Measurements from ENCODE around the gene CHFR. TPM values are rescaled to one million over a fixed set of nuclear protein-coding genes. Genes with fewer than 3 reads are reported as not detected.

The CHFR gene
- total RNA-seq, 1 experiment from 2014 or later = 41.0 TPM

GRCh38 chr12:132788375-132789098 is 98.9 kb downstream of the CHFR start:
- DNase-seq (ENCODE audit: unreplicated experiment) = no peak
- H3K27ac Mint-ChIP-seq (ENCODE audit: low read depth, unreplicated experiment) = no peak overlapping the region
- H3K4me3 Mint-ChIP-seq (ENCODE audit: unreplicated experiment) = no peak overlapping the region
- H3K27me3 Mint-ChIP-seq (ENCODE audit: insufficient read depth, unreplicated experiment) = no peaks in the 10 kb centered on the region
- BruUV-seq (replicated peaks) = no TSS peak
- no peaks in the 10 kb centered on the region for H3K9me3 Mint-ChIP-seq (ENCODE audit: unreplicated experiment)
- POLR2A ChIA-PET = no interaction called here
- TF ChIP-seq, protein P1, sequence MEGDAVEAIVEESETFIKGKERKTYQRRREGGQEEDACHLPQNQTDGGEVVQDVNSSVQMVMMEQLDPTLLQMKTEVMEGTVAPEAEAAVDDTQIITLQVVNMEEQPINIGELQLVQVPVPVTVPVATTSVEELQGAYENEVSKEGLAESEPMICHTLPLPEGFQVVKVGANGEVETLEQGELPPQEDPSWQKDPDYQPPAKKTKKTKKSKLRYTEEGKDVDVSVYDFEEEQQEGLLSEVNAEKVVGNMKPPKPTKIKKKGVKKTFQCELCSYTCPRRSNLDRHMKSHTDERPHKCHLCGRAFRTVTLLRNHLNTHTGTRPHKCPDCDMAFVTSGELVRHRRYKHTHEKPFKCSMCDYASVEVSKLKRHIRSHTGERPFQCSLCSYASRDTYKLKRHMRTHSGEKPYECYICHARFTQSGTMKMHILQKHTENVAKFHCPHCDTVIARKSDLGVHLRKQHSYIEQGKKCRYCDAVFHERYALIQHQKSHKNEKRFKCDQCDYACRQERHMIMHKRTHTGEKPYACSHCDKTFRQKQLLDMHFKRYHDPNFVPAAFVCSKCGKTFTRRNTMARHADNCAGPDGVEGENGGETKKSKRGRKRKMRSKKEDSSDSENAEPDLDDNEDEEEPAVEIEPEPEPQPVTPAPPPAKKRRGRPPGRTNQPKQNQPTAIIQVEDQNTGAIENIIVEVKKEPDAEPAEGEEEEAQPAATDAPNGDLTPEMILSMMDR (IDR thresholded peaks at IDR 0.05; ENCODE audit: unreplicated experiment) = no peak
- CTCF ChIA-PET = no interaction called here
- peaks cover 80% of the 10 kb centered on the region for H3K36me3 Mint-ChIP-seq (ENCODE audit: insufficient read depth, unreplicated experiment)
- H3K4me1 Mint-ChIP-seq (ENCODE audit: insufficient read depth, unreplicated experiment) = no peaks in the 10 kb centered on the region
- intact Hi-C loops (cut with micrococcal nuclease) = no loop called here

DNA sequence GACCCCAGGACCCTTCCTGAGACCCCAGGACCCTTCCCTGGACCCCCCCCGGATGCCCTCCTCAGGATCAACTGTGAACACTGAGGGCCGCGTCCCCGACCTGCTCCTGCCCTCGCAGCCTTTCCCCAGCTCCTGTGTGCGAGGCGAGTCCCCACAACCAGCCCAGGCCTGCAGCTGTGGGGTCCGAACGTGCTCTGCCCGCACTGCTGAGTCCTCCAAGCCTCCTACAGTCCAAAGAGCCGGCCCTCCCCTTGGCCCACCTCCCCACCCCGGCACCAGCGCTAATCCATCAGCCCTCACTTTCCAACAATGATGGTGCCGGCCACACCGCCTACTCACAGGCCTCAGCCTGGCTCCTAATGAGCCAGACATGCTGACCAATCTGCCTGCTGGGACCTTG is 99.5 kb downstream of the CHFR start:
- Mint-ChIP-seq H3K9me3 (ENCODE audit: unreplicated experiment) (no peaks in the 10 kb centered on the region), H3K27ac (ENCODE audit: low read depth, unreplicated experiment) (no peak overlapping the region), H3K4me1 (ENCODE audit: insufficient read depth, unreplicated experiment) (no peaks in the 10 kb centered on the region), H3K27me3 (ENCODE audit: insufficient read depth, unreplicated experiment) (no peaks in the 10 kb centered on the region), H3K36me3 (ENCODE audit: insufficient read depth, unreplicated experiment) (peaks cover 86% of the 10 kb centered on the region), H3K4me3 (ENCODE audit: unreplicated experiment) (no peak overlapping the region)
- no TSS peak for BruUV-seq (replicated peaks)
- ChIA-PET CTCF (no interaction called here), POLR2A (no interaction called here)
- no peak for DNase-seq (ENCODE audit: unreplicated experiment)
- intact Hi-C loops (cut with micrococcal nuclease) = no loop called here
- TF ChIP-seq, protein P1 (IDR thresholded peaks at IDR 0.05; ENCODE audit: unreplicated experiment) = no peak

DNA sequence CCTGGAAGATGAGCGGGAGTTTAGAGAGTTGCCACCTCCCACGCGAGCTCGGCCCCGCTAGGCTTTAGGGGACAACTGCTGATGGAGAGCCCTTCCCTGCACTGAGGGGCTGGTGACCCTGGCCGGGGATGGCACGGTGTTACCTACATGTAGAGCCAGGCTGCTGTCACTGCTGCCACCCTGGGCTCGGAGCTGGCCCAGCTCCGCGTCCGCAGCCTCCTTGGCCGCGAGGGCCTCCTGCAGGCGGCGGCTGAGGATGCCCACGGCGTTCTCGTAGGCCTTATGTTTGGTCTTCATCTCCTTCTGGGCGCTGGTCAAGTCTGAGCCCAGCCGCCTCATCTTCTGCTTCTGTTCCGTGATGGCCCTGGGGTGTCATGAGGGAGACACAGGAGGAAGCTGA is 101.2 kb downstream of the CHFR start:
- Mint-ChIP-seq H3K4me3 (ENCODE audit: unreplicated experiment) (no peak overlapping the region), H3K27ac (ENCODE audit: low read depth, unreplicated experiment) (no peak overlapping the region), H3K27me3 (ENCODE audit: insufficient read depth, unreplicated experiment) (no peaks in the 10 kb centered on the region), H3K9me3 (ENCODE audit: unreplicated experiment) (no peaks in the 10 kb centered on the region), H3K36me3 (ENCODE audit: insufficient read depth, unreplicated experiment) (peaks cover 95% of the 10 kb centered on the region), H3K4me1 (ENCODE audit: insufficient read depth, unreplicated experiment) (no peaks in the 10 kb centered on the region)
- intact Hi-C loops (cut with micrococcal nuclease) = no loop called here
- no peak for DNase-seq (ENCODE audit: unreplicated experiment)
- TF ChIP-seq, protein P1 (IDR thresholded peaks at IDR 0.05; ENCODE audit: unreplicated experiment) = no peak
- POLR2A ChIA-PET = no interaction called here
- CTCF ChIA-PET = no interaction called here
- no TSS peak for BruUV-seq (replicated peaks)

DNA sequence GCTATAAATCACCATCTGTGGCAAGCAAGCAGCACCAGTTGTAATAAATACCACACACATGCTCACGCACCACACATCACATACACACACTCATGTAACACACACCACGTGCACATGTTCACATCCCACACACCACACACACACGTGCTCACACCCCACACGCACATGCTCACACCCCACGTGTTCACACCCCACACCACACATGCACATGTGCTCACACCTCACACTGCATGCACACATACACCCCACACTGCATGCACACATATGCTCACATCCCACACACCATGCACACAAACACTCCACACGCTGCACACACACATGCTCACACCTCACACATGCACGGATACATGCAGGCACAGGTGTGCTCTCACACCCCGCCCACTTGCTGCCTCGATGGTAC is 102.8 kb downstream of the CHFR start:
- ChIA-PET POLR2A (no interaction called here), CTCF (no interaction called here)
- no peak for DNase-seq (ENCODE audit: unreplicated experiment)
- H3K27ac Mint-ChIP-seq (ENCODE audit: low read depth, unreplicated experiment) = no peak overlapping the region
- H3K36me3 Mint-ChIP-seq (ENCODE audit: insufficient read depth, unreplicated experiment) = peaks cover 95% of the 10 kb centered on the region
- no peak overlapping the region for H3K4me3 Mint-ChIP-seq (ENCODE audit: unreplicated experiment)
- TF ChIP-seq, protein P1 (IDR thresholded peaks at IDR 0.05; ENCODE audit: unreplicated experiment) = no peak
- intact Hi-C loops (cut with micrococcal nuclease) = no loop called here
- BruUV-seq (replicated peaks) = no TSS peak
- H3K4me1 Mint-ChIP-seq (ENCODE audit: insufficient read depth, unreplicated experiment) = no peaks in the 10 kb centered on the region
- no peaks in the 10 kb centered on the region for H3K9me3 Mint-ChIP-seq (ENCODE audit: unreplicated experiment)
- no peaks in the 10 kb centered on the region for H3K27me3 Mint-ChIP-seq (ENCODE audit: insufficient read depth, unreplicated experiment)
